Fibroblast of villous mesenchyme (primary cell): ENCODE data around the gene CHRNA4. TPM values are rescaled to one million over a fixed set of nuclear protein-coding genes. Genes with fewer than 3 reads are reported as not detected.

Experiments used
- DNase-seq: peaks from one replicate; pipeline ENCODE4 v3.0.0-alpha.2; 2010; ENCODE audit warnings: low read depth
- H3K4me3 ChIP-seq: 2 replicates; pipeline ENCODE4 v1.5.1; 2011; ENCODE audit warnings: low read depth, mild to moderate bottlenecking, low read length
- CTCF ChIP-seq: IDR thresholded peaks from 2 replicates; pipeline ENCODE4 v1.5.1; 2012; ENCODE audit warnings: low read depth, mild to moderate bottlenecking, low read length; ENCODE audit not compliant: insufficient read depth
- small RNA-seq: library from RNA; depleted of rRNA; stranded (forward); fragments of <200 nt; gene quantifications from one replicate; pipeline ENCODE3, GENCODE V24; 2012
- total RNA-seq: library from RNA; depleted of rRNA; stranded (reverse); fragments of >200 nt; gene quantifications from 2 replicates; pipeline ENCODE4 v1.2.3, GENCODE V29; 2012

CHRNA4 gene
- total RNA-seq, 1 donor: not detected

- DNase-seq: no peak
- no peak overlapping the region for H3K4me3 ChIP-seq
- no peak for TF ChIP-seq CTCF
Measured at GRCh38 chr20:63295422-63295821, 65.7 kb downstream of the CHRNA4 start.

- DNase-seq: no peak
- no peak for TF ChIP-seq CTCF
Measured at GRCh38 chr20:63295018-63295417, 66.1 kb downstream of the CHRNA4 start.

GRCh38 chr20:63294536-63294900 is 66.6 kb downstream of the CHRNA4 start:
- TF ChIP-seq CTCF: no peak
- DNase-seq: no peak
- no peak overlapping the region for H3K4me3 ChIP-seq

More at GRCh38 chr20:63295018-63295417, 66.1 kb downstream of the CHRNA4 start:
- no peak overlapping the region for H3K4me3 ChIP-seq

GRCh38 chr20:63293871-63294535 is 67.1 kb downstream of the CHRNA4 start:
- DNase-seq: no peak
- TF ChIP-seq CTCF: no peak

GRCh38 chr20:63293456-63293855 is 67.7 kb downstream of the CHRNA4 start:
- H3K4me3 ChIP-seq: no peak overlapping the region
- TF ChIP-seq CTCF: no peak

More at GRCh38 chr20:63293871-63294535, 67.1 kb downstream of the CHRNA4 start:
- H3K4me3 ChIP-seq: no peak overlapping the region

More at GRCh38 chr20:63293456-63293855, 67.7 kb downstream of the CHRNA4 start:
- DNase-seq: no peak

Small RNA genes within 50 kb of the gene (small RNA-seq; reads per million reads assigned to genes)
- gene RNU6-994P: not detected

Other genes with a start within 250 kb of the CHRNA4 start
- 24.8 and 30.7 TPM in 2 replicates for gene YTHDF1, start 145.2 kb downstream of the CHRNA4 start, total RNA-seq
- 0.32 TPM in 1 of 2 replicates, not detected in the other for gene BIRC7, start 125.4 kb downstream of the CHRNA4 start, total RNA-seq
- not detected in 2 replicates for gene NKAIN4, start 106.9 kb downstream of the CHRNA4 start, total RNA-seq
- gene ARFGAP1, start 88.5 kb downstream of the CHRNA4 start, total RNA-seq: 85.5 and 109 TPM in 2 replicates
- under 0.01 TPM in 1 of 2 replicates, not detected in the other for gene COL20A1, start 68.2 kb downstream of the CHRNA4 start, total RNA-seq
- not detected in 2 replicates for gene KCNQ2, start 111.3 kb upstream of the CHRNA4 start, total RNA-seq
- under 0.01 and 0.43 TPM in 2 replicates for gene EEF1A2, start 137.7 kb upstream of the CHRNA4 start, total RNA-seq
- gene PPDPF, start 159.4 kb upstream of the CHRNA4 start, total RNA-seq: 38.4 and 78.0 TPM in 2 replicates
- under 0.01 TPM in 2 replicates for gene PTK6, start 176.0 kb upstream of the CHRNA4 start, total RNA-seq
- not detected in 2 replicates for gene SRMS, start 186.4 kb upstream of the CHRNA4 start, total RNA-seq
- 0.86 and 0.97 TPM in 2 replicates for gene FNDC11, start 192.8 kb upstream of the CHRNA4 start, total RNA-seq
- gene HELZ2, start 212.9 kb upstream of the CHRNA4 start, total RNA-seq: 29.0 and 46.6 TPM in 2 replicates